Measurements from ENCODE around the gene RNF217.
"Not testable (repeated sequence)": the region's sequence is repeated elsewhere in the genome, so short reads cannot be mapped to it uniquely, and the experiment has no call there.

The RNF217 gene

DNA sequence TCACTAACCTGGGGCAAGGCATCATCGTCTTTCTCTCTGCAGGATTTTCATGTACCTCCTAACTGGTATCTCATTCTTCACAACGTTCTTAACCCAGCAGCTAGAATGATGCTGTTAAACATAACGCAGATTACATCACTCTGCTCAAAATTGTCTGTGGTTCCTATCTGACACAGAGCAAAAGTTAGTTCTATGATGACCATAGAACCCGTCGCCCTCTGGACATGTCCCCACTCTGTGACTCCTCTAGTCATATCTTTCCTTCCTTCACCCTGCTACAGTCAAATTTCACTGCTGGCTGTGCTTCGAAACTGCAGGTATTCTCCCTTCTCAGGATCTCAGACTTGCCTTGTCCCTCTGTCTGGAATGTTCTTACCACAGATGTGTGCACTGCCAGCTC is 103.9 kb downstream of the RNF217 start:
- H3K4me3 ChIP-seq (replicated peaks; ENCODE audit: low read depth, low read length), result no peak overlapping the region
- DNase-seq (ENCODE audit: low read depth), result no peak
- TF ChIP-seq, protein P1, sequence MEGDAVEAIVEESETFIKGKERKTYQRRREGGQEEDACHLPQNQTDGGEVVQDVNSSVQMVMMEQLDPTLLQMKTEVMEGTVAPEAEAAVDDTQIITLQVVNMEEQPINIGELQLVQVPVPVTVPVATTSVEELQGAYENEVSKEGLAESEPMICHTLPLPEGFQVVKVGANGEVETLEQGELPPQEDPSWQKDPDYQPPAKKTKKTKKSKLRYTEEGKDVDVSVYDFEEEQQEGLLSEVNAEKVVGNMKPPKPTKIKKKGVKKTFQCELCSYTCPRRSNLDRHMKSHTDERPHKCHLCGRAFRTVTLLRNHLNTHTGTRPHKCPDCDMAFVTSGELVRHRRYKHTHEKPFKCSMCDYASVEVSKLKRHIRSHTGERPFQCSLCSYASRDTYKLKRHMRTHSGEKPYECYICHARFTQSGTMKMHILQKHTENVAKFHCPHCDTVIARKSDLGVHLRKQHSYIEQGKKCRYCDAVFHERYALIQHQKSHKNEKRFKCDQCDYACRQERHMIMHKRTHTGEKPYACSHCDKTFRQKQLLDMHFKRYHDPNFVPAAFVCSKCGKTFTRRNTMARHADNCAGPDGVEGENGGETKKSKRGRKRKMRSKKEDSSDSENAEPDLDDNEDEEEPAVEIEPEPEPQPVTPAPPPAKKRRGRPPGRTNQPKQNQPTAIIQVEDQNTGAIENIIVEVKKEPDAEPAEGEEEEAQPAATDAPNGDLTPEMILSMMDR (IDR thresholded peaks at IDR 0.05; ENCODE audit: low read length, missing control alignments), result no peak

DNA sequence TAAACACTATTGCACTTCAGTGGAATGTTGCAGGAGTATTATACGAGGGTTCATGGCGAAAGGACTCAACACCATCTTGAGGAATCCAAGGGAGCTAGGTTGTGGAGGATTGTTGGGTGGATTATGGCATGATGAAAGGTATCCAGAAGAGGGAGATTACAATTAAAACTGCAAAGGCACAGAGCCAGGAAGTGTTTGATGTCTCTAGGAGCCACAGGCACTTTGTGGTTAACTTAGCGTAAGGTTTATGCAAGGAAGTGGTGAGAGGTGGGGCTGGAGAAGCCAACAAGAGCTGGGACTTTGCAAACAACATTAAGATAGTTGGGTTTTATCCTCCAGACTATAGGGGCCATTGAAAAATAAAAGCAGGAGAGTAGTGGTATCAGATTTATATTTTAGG is 104.7 kb downstream of the RNF217 start:
- H3K4me3 ChIP-seq (replicated peaks; ENCODE audit: low read depth, low read length), result no peak overlapping the region
- DNase-seq (ENCODE audit: low read depth), result peak; percentile 37
- TF ChIP-seq, protein P1 (IDR thresholded peaks at IDR 0.05; ENCODE audit: low read length, missing control alignments), result no peak

DNA sequence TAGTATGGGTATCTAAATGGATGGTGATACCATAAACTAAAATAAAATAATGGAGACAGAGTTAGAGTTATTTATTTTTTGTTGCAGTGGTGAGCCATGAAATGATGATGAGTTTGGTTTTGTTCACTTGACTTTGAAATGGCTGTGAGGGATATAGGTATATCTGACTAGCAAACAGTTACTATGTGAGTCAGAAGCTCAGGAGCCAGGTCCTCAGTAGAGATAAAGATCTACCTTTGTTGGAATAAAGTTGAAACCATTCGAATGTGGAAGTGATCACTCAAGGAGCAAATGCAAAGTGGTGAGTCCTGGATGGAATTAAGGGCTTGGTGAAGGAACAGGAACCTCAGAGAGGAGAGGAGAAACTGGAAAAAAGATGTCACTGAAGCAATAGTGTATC is 105.3 kb downstream of the RNF217 start:
- DNase-seq (ENCODE audit: low read depth), result no peak
- TF ChIP-seq, protein P1 (IDR thresholded peaks at IDR 0.05; ENCODE audit: low read length, missing control alignments), result no peak
- no peak overlapping the region for H3K4me3 ChIP-seq (replicated peaks; ENCODE audit: low read depth, low read length)

DNA sequence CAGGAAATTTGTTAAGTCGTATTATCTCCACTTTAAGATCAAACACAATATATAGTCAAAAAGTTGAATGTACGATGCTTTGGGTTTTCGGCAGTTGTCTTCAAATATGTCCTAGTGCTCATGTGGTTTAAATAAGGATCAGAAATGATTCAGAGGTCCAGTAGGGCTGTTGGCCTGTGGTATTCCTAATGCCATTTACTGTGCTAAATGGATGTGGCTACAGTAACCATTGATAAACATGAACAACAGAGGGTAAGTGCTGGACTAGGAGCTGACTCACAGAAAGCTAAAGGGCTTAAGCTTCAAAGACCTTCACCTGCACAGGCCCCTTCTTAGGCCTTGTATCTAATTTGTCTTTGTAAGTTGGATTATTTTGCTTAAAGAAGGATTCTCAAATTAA is 110.8 kb downstream of the RNF217 start:
- TF ChIP-seq, protein P1 (IDR thresholded peaks at IDR 0.05; ENCODE audit: low read length, missing control alignments), result no peak

DNA sequence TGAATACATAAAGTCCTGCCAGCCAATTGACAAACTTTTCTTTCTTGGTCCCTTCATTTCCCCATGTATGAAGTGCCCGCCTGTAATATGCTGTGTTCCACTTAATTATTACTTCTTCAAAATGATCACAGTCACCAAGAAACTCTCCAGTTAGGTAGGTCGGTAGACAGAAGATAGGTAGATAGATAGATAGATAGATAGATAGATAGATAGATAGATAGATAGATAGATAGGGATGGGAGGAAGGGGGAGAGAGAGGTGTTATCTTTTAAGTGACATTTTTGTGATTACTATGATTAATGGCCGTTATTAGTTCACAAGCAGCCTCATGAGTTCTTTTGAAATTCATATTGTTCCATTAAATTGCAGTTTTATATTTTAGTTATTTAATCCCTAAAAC is 111.9 kb downstream of the RNF217 start:
- no peak overlapping the region for H3K4me3 ChIP-seq (replicated peaks; ENCODE audit: low read depth, low read length)
- no peak for DNase-seq (ENCODE audit: low read depth)
- TF ChIP-seq, protein P1 (IDR thresholded peaks at IDR 0.05; ENCODE audit: low read length, missing control alignments), result no peak

More for the DNA sequence above, 110.8 kb downstream of the RNF217 start:
- no peak overlapping the region for H3K4me3 ChIP-seq (replicated peaks; ENCODE audit: low read depth, low read length)
- DNase-seq (ENCODE audit: low read depth), result no peak

DNA sequence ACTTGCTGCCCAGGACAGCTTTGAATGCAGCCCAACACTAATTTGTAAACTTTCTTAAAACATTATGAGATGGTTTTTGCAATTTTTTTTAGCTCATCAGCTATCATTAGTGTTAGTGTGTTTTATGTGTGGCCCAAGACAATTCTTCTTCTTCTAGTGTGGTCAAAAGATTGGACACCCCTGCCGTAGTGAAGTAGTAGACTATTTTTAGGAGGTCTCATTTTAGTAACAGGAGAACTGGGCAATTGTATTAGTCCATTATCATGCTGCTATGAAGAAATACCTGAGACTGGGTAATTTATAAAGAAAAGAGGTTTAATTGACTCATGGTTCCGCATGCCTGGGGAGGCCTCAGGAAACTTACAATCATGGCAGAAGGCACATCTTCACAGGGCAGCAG is 112.8 kb downstream of the RNF217 start:
- H3K4me3 ChIP-seq (replicated peaks; ENCODE audit: low read depth, low read length); DNase-seq (ENCODE audit: low read depth): not testable (repeated sequence)

DNA sequence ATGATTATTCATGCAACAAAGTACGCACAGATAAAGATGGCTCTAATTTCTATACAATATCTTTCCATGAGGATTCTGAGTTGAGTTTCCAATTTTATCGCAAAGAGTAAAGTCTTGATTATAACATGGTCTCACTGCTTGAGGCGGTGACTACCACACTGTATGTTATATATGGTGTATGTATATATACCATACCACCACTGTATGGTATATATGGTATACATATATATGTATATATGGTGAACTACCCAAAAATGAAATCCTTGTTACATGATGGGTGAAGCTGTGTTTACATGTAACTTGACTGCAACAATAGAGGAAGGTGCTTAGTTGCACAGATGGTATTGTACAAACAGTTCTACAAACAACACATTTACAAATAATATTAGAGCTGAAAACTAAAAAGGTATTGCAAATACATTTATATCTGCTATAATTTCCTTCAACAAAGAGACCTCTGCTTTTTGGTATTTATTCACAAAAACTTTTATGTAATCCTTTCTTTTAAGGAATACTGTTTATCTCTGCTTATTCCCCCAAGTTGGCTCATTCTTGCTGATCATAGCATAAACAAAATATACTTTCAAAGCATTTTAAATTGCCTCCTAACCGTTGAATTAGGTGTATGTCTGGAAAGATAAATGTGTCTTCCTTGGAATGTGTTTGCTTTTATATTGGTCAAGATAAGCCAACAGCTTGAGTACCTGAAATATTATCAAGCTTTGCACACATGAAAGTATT is 113.7 kb downstream of the RNF217 start:
- H3K4me3 ChIP-seq (replicated peaks; ENCODE audit: low read depth, low read length), result no peak overlapping the region
- no peak for DNase-seq (ENCODE audit: low read depth)
- TF ChIP-seq, protein P1 (IDR thresholded peaks at IDR 0.05; ENCODE audit: low read length, missing control alignments), result no peak

Measured in fibroblast of pulmonary artery (primary cell).